GM12864 (cell line): ENCODE data around the gene NUP214.
"Not testable (repeated sequence)": the region's sequence is repeated elsewhere in the genome, so short reads cannot be mapped to it uniquely, and the experiment has no call there.

ENCODE experiments used
- DNase-seq: peaks from one replicate; pipeline ENCODE4 v3.0.0-alpha.2; 2011; ENCODE audit warnings: low read depth
- H3K4me3 ChIP-seq: 2 replicates; pipeline ENCODE4 v1.5.1; 2011; ENCODE audit warnings: mild to moderate bottlenecking, low read depth, low read length, control low read depth
- TF ChIP-seq, protein P1 (sequence below): IDR thresholded peaks from 2 replicates; pipeline ENCODE4 v1.5.1; 2011; ENCODE audit warnings: low read depth, mild to moderate bottlenecking, moderate library complexity, low read length, control low read depth, inconsistent platforms; ENCODE audit errors: missing control alignments

NUP214 gene

DNA sequence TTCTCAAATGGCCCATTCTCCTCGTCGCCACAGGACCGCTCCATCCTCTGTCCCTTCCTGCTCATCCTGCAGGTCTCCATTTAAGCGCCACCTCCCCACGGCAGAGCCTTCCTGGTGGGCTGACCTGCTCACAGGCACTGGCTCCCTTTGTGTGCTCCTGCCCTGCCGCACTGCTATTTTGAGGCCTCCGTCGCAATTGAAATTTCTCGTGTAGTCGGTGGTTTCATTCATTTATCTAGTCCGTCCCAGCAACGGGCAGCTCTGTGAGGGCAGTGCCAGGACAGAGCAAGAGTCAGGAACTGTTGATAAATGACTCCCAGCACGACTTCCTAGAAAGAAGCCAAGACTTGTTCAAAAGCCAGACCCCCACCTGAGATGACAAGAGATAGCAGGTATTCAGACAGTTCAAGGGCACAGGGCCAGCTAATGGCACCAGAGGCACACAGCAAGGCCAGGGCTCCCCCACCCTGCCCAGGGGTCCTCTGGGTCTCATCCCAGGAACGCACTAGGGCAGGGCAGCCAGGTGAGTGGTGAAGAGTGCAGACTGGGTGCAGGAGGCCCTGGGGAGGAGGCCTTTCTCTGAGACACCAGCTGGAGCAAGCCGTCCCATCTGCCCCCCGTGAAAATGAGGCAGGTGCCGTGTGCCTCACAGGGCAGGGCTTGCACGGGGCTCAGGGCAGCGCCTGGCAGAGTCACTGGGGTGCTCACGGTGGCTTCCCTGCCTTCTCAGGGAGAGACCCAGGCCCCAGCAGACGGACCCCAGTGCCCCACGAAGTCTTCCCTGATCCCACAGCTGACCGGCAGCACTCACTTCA, 114.0 kb downstream of the NUP214 start:
- no peak overlapping the region for H3K4me3 ChIP-seq
- TF ChIP-seq, protein P1, sequence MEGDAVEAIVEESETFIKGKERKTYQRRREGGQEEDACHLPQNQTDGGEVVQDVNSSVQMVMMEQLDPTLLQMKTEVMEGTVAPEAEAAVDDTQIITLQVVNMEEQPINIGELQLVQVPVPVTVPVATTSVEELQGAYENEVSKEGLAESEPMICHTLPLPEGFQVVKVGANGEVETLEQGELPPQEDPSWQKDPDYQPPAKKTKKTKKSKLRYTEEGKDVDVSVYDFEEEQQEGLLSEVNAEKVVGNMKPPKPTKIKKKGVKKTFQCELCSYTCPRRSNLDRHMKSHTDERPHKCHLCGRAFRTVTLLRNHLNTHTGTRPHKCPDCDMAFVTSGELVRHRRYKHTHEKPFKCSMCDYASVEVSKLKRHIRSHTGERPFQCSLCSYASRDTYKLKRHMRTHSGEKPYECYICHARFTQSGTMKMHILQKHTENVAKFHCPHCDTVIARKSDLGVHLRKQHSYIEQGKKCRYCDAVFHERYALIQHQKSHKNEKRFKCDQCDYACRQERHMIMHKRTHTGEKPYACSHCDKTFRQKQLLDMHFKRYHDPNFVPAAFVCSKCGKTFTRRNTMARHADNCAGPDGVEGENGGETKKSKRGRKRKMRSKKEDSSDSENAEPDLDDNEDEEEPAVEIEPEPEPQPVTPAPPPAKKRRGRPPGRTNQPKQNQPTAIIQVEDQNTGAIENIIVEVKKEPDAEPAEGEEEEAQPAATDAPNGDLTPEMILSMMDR = no peak
- DNase-seq = no peak

DNA sequence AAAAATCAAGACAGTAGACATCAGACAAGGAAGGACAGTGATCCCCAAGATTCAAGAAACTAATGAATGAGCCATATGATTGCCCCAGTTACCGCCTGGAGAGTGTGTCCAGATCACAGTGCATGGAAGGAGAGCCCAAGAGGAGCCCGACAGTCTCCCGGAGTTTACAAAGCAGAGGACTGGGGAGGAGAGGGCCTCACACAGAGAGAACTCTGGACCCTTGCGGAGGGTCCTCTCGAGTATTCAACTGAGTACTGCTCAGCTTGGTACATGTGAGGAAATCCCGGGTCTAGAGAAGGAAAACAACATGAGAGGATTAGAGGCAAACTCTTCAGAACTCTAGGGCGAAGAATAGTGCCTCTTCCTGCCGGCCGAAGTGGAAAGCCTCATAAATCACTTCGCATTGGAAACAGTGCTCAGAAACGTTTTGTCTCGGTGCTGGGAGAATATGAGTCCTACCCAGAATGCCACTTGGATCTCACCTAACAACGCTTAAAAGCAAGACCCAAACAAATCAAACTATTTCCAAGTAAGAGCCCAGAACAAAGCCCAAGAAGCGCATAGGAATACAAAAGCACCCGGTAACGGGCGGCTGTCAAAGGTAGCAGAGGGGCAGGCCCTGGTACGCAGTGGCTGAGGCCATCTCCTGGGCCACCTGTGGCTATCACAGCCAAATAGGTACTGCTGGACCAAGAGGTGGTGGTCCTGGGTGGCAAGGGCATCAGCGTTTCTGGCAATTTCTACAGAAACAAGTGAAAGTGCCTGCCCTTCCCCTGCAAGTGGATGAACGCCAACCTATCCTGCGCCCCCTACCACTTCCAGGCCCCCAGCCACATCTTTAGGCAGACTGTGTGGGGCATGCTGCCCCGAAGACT, 114.9 kb downstream of the NUP214 start:
- H3K4me3 ChIP-seq = no peak overlapping the region
- DNase-seq = no peak
- TF ChIP-seq, protein P1 = no peak

DNA sequence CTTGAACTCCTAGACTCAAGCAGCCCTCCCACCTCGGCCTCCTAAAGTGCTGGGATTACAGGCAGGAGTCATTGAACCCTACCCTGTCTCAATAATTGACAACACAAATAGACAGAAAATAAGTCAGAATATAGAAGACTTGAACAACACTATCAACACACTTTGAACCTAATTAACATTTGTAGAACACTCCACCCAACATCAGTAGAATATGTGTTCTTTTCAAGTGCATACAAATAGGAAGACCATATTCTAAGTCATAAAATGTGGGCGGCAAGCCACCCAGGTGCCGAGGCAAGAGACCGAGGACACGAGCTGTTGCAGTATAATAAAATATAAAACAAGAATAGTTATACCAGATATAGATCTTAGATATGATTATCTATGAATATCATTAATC, 118.9 kb downstream of the NUP214 start:
- not testable (repeated sequence) for H3K4me3 ChIP-seq, DNase-seq

DNA sequence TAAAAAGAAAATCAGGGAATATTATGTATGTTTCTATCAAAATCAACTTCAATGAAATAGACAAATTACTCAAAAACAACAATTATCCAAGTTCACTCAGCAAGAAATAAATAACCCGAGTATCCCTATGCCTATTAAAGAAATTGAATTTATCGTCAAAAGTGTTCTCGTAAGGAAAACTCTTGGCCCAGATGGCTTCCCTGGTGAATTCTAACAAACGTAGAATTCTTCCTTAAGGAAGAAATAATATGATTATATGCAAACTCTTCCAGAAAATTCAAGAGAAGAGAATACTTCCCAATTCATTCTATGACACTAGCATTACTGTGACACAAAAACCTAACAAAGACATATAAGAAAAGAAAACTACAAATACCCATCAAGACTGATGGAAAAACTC, 121.2 kb downstream of the NUP214 start:
- no peak for DNase-seq
- no peak overlapping the region for H3K4me3 ChIP-seq
- TF ChIP-seq, protein P1 = no peak

DNA sequence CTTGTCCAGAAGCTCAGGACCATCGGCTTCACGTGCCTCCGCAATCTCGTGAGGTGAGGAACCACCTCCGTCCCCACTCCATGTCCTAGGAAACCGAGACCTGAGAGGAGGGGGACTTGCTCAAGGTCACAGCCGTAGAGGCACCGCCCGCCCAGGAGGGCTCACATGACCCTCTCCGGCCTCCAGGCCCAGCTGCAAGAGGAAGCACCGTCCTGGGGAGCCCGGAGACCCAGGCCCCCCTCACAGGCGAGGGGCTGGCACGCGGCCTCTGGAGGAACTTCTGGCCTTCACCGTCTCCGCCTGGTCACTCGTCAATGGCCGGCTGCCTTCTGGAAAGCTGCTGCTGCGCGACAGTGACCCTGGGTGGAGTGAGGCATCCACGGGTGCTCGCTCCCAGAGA, 126.7 kb downstream of the NUP214 start:
- TF ChIP-seq, protein P1 = no peak
- DNase-seq = no peak
- H3K4me3 ChIP-seq = peak overlapping the region; percentile 62

DNA sequence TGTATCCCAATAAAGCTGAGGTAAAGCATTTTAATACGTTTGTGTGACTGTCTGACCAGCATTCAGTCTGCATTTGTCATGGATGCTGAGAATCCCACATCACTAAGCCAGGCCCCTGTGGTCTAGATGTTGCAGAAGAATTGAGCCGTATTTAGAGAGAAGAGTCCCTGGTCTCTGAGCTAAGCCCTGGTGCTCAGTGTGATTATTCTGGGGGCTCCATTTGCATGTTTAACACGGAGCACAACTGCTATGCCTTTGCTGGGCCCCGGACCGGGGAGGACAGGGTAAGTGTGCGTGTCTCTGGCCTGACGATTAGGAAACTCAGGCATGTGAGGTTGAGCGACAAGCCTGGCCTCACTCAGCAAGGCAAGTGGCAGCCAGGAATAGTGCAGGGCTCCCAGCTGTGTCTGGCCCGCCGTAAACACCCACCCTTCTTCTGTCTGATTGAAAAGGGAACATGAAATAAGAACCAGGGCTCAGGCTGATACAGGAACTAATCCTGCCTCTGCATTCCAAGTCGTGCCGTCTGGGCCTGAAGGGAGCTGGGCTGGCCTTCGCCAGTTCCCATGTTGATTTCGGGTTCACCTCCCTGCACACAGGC, 128.6 kb downstream of the NUP214 start:
- TF ChIP-seq, protein P1 = no peak
- no peak overlapping the region for H3K4me3 ChIP-seq
- DNase-seq = no peak

DNA sequence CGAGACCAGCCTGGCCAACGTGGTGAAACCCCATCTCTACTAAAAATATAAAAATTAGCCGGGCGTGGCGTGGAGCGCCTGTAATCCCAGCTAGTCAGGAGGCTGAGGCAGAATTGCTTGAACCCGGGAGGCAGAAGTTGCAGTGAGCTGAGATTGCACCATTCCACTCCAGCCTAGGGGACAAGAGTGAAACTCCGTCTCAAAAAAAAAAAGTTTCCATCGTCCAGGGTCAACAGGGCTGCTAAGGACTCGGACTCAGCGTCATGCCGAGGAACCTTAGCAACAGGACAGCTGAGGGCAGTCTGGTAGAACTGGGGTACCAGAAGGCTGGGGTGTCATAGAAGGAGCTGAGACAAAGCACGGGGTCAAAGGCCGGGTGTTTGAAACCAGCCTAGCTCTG, 129.2 kb downstream of the NUP214 start:
- DNase-seq = no peak
- TF ChIP-seq, protein P1 = no peak
- no peak overlapping the region for H3K4me3 ChIP-seq
